HG03575 (cell line): ENCODE data around the gene RBM7.

Experiments
- ATAC-seq: cut with Tn5 transposase; IDR thresholded peaks from one replicate; pipeline ENCODE4 v1.9.1; 2021; ENCODE audit not compliant: unreplicated experiment, insufficient number of reproducible peaks, low FRiP score; ENCODE audit errors: extremely low read depth

Gene RBM7

GRCh38 chr11:114392735-114393667, 7.5 kb upstream of the RBM7 start:
- no peak for ATAC-seq

- no peak for ATAC-seq
Measured at GRCh38 chr11:114395736-114396135, 4.7 kb upstream of the RBM7 start.

DNA sequence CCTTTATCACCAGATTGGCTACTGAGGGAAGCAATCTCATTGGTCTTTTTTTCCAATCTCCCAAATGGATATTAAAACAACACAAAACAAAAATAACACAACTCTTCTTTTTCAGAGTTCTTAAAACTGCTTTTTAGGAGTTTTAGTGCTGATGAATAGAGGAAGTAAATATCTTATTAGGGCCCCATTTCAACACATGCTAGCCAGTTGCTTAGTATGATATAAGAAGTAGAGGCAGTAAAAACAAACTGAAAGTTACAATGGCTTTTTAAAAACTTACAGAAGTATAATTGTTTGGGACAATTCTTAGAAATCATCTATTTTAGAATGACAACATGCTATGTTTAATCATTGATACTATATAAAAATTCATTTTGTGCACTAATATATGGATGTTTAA, 3.5 kb upstream of the RBM7 start:
- no peak for ATAC-seq

- ATAC-seq = no peak
Measured at GRCh38 chr11:114397349-114397982, 3.0 kb upstream of the RBM7 start.

DNA sequence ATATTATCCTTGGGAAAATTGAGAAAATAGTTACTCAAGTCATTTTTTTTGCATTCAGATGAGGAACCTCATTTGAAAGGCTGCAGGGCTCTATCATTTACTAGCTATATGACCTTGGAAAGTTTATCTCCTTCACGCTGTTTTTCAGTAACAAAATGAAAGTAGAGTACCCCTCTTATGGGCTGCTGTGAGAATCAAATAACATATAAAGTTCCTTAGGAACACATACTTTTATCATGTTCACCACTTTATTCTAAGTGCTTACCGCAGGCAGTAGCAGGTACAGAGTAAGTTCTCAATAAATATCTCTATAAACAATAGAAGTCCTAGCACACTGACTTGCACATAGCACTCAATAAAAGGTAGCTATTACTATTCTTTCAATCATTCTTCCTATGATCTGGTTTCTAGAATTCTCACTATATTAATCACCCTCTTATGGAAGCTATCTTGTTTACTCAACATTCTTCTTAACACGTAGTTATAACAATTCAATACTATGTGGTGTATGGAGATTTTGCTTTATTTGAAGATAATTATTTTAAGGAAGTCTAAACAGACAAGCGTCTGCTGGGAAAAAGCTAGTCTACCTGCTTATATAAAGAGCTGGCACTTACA, 2.1 kb upstream of the RBM7 start:
- no peak for ATAC-seq

GRCh38 chr11:114399490-114400215, 813 bp upstream of the RBM7 start:
- ATAC-seq = no peak

DNA sequence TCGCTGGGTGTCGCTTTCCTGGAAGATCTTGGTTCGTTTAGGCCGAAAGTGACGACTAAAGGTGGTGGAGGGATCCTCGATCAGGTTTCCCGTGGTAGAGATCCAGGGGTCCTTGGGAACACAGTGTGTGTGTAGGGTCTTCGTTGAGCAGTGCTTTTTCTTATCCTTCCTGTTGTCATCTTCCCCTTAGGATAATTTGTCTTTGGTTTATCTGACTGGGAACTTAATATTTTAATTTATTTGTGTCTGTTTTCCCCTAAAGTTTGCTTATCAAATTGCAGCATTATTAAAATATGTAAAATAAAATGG, 403 bp downstream of the RBM7 start:
- ATAC-seq = peak; percentile 12

DNA sequence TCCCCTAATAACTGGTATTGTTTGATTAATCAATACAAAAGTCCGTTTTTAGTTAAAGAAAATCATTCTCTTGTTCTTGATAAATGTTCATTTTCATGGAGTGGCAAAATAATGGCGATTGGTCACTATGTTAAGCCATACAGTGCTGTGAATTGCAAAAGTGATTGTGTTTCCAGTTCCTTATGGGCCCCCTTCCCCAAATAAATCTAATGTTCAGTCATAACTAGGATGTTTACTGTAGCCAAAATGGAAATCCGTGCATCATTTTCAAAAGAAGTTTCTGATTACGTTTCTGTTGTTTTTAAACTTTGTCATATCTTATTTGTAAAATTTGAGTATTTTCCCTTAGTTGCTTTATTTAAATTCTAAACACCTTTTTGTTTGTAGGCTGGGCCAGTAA, 845 bp downstream of the RBM7 start:
- ATAC-seq = no peak

- ATAC-seq = no peak
Measured at GRCh38 chr11:114412946-114413345, 12.5 kb downstream of the RBM7 start.

GRCh38 chr11:114413958-114414357, 13.5 kb downstream of the RBM7 start:
- ATAC-seq = no peak

GRCh38 chr11:114416441-114416961, 16.0 kb downstream of the RBM7 start:
- no peak for ATAC-seq

DNA sequence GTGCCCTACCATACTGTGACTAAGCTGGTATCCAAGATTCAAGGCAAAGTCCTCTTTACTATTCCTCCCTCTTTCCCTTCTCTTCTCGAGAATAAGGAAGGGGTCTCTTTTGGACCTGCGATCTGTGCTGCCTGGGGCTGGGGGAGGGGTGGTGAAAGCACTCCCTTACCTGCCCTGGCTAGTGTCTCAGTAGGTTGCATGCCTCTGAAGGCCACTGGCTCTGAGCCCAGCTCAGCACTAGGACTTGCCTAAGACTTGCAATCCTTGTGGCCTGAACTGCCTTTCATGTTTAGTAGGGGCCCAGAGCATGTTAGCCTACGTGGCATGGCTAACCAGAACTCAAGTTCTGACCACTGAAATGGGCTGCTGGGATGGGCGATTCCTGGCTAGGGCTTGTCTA, 25.8 kb downstream of the RBM7 start:
- ATAC-seq = no peak

DNA sequence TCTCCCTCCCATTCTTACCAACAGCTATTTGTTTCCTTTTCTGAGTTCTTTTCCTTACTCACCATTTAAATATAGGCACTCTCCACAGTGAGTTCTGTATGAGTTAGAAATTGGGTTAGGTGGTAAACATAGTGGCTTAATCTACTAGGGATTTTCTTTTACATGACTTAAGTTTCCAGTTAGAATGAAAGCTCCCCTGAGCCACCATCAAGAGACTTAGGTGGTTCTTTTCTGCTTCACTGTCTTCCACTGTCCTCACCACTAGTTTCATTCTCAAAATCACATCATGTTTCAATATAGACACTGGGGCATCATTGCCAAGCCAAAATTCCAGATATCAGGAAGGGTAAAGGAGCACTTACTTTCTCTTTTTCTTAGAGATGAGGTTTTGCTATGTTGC, 29.8 kb downstream of the RBM7 start:
- ATAC-seq = no peak

GRCh38 chr11:114432893-114433292, 32.4 kb downstream of the RBM7 start:
- no peak for ATAC-seq

DNA sequence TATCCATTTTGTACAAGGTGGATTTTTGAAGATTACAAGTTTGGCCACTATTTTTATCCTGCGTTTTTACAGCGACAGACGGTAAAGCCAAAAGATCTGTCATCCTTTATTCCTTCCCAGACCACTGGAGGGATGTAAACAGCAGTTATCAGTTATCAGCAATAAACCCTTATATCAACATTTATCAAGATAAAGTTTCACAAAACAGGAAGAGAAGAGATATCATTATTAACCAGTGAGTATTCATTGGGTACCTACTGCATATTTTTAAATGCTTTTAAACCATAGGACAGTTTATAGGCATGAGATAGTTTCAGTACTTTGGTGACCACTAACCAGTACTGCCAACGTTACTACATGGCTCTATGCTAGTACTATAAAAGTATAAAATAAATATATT, 32.9 kb downstream of the RBM7 start:
- ATAC-seq = no peak

- ATAC-seq = no peak
Measured at GRCh38 chr11:114438303-114438702, 37.8 kb downstream of the RBM7 start.

- peak; percentile 94 for ATAC-seq
Measured at GRCh38 chr11:114439229-114440120, 39.0 kb downstream of the RBM7 start, which contains the start of gene REXO2. REXO2 (plus strand) TSS chr11:114439467; CDS start chr11:114439529, 62 bp downstream.

GRCh38 chr11:114440121-114440860, 39.8 kb downstream of the RBM7 start:
- ATAC-seq = no peak
